ENCODE data around the gene ZNF609.

Gene ZNF609

GRCh38 chr15:64536244-64536836, 76.0 kb downstream of the ZNF609 start:
- DNase-seq (ENCODE audit: low spot score) = peak; percentile 70

GRCh38 chr15:64542091-64542490, 81.7 kb downstream of the ZNF609 start:
- DNase-seq (ENCODE audit: low spot score) = no peak

GRCh38 chr15:64544450-64544849, 84.1 kb downstream of the ZNF609 start:
- no peak for DNase-seq (ENCODE audit: low spot score)

GRCh38 chr15:64547275-64547674, 86.9 kb downstream of the ZNF609 start:
- DNase-seq (ENCODE audit: low spot score) = no peak

- DNase-seq (ENCODE audit: low spot score) = no peak
Measured at GRCh38 chr15:64548235-64548634, 87.9 kb downstream of the ZNF609 start.

- DNase-seq (ENCODE audit: low spot score) = no peak
Measured at GRCh38 chr15:64549860-64550259, 89.5 kb downstream of the ZNF609 start.

- DNase-seq (ENCODE audit: low spot score) = no peak
Measured at GRCh38 chr15:64552281-64552948, 92.0 kb downstream of the ZNF609 start.

- no peak for DNase-seq (ENCODE audit: low spot score)
Measured at GRCh38 chr15:64558460-64559179, 98.2 kb downstream of the ZNF609 start.

GRCh38 chr15:64559243-64559642, 98.9 kb downstream of the ZNF609 start:
- no peak for DNase-seq (ENCODE audit: low spot score)

- no peak for DNase-seq (ENCODE audit: low spot score)
Measured at GRCh38 chr15:64560501-64560900, 100.1 kb downstream of the ZNF609 start.

- no peak for DNase-seq (ENCODE audit: low spot score)
Measured at GRCh38 chr15:64560998-64561397, 100.6 kb downstream of the ZNF609 start.

- DNase-seq (ENCODE audit: low spot score) = no peak
Measured at GRCh38 chr15:64562003-64562640, 101.7 kb downstream of the ZNF609 start.

GRCh38 chr15:64566102-64566501, 105.7 kb downstream of the ZNF609 start:
- DNase-seq (ENCODE audit: low spot score) = no peak

- no peak for DNase-seq (ENCODE audit: low spot score)
Measured at GRCh38 chr15:64566629-64567427, 106.5 kb downstream of the ZNF609 start.

GRCh38 chr15:64568765-64569164, 108.4 kb downstream of the ZNF609 start:
- no peak for DNase-seq (ENCODE audit: low spot score)

- DNase-seq (ENCODE audit: low spot score) = no peak
Measured at GRCh38 chr15:64571857-64572291, 111.5 kb downstream of the ZNF609 start.

GRCh38 chr15:64572856-64573255, 112.5 kb downstream of the ZNF609 start:
- no peak for DNase-seq (ENCODE audit: low spot score)

GRCh38 chr15:64574301-64575017, 114.1 kb downstream of the ZNF609 start:
- peak; percentile 58 for DNase-seq (ENCODE audit: low spot score)

- no peak for DNase-seq (ENCODE audit: low spot score)
Measured at GRCh38 chr15:64580696-64581407, 120.5 kb downstream of the ZNF609 start.

GRCh38 chr15:64581408-64581761, 121.0 kb downstream of the ZNF609 start:
- DNase-seq (ENCODE audit: low spot score) = no peak

- no peak for DNase-seq (ENCODE audit: low spot score)
Measured at GRCh38 chr15:64582202-64582601, 121.8 kb downstream of the ZNF609 start.

Data from COLO829 (cell line).